NCI-H128 (cell line): Measurements from ENCODE around the gene ROPN1L.
A peak's percentile ranks its signal among the peaks of the same experiment; 100 is the strongest.

Experiments used
- DNase-seq: peaks from one replicate; lab custom pipeline; 2025; ENCODE audit not compliant: unreplicated experiment; lab: John Stamatoyannopoulos, UW

The ROPN1L gene

DNA sequence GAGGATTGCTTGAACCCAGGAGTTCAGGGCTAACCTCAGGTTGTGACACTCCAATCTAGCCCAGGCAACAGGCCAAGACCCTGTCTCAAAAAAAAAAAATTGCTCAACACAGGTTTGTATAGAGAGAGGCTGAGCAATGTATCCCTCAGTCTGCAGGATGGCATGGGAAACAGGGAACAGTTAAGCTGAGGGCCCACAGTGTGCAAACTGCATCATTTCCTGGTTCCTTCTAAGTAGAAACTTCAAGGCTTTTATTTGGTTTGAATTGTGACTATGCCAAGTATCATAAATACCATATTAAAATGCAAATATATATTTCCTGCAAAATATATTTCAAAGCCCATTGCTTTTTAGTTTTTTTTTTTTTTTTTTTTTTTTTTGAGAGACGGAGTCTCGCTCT is 13.7 kb upstream of the ROPN1L start:
- no peak for DNase-seq

DNA sequence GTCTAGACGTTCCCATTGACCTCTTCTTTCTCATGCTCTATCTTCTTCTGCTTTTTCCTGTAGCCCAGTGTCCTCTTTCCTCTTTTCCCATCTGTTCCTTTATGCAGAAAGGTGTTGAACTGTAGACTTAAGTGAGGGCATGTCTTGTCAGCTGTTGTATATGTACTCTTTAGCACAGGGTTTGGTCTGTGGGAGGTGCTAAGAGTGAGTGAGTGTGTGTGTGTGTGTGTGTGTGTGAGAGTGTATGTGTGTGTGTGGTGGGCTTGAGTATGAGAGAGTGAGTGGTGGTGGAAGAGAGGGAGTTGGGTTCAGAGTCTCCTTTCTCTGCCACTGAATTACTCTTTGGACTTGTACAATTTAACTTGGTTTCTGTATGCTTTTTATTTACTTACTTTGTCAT is 10.3 kb upstream of the ROPN1L start:
- no peak for DNase-seq

DNA sequence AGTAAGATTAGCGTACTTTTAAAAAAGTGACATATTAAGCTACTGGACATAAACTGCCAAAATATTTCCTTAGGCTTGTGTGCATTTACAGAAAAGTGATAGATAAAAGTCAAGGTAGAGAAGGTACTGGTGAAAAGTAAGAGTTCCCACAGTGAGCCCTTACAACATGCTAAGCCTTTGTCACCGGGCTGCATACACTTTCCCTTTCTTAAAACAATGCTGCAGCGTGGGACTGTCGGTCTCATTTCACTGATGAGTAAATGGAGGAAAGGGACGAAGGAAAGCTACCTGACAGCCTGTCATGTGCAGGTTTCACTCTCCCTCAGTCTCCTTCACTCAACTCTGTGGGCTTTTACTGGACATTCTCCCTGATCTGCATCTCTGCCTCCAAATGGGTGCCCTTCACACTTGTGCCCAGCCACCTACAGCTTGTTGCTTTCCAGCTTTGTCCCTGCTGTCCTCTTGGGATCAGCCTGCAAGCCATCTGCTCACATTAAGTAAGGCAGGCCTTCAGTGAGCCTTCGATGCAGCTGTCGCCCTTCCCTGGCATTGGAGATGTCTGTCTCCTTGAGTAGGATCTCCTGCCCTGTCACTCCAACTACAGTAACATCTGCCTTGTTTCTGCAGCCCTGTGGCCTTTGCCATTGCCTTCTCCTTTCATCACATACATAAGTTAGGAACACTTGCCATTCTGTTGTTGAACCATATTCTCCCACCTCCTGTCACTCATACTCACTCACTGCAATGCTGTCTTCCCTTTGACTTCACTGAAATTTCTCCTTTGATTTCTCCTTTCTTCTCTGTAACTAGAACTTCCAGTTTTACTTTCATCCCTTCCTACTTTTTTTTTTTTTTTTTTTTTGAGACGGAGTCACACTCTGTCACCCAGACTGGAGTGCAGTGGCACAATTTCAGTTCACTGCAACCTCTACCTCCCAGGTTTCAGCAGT is 9.3 kb upstream of the ROPN1L start:
- DNase-seq: no peak

DNA sequence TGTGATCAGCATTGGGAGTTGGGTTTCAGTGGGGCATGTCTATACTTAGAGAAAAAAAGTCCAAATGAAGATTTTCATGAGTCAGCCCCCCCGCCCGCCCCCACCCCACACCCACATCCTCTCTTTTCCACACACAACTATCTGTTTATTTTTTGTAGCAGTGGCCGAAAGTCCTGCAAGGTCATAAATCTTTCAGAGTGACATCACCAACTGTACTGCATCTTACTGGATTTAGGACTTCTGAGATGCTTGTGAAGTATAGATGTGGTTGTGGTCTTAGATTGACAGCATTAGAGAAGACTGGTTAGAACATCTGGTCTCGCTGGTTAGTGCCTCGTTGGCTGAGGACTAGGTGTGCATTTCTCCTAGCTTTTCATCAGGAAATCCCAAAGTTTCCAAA is 7.3 kb upstream of the ROPN1L start:
- no peak for DNase-seq

DNA sequence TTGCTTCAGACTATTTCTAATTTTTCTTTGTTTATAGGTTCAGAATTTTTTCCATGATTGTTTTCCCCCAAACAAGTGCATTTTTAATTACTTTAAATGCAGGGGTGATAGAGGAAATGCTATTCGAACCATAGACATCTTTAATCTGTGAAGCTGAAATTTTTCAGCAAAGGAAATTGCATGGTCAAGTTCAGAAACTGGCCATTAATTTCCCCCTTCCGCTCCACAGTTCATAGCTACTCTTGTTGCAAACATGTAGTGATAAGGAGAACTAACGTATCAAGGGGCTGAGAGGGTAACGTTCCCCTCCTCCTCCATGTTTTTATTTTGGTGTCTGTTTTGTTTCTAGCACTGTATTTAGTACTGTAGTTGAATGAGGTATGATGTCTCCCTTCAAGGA is 3.4 kb upstream of the ROPN1L start:
- DNase-seq: no peak

DNA sequence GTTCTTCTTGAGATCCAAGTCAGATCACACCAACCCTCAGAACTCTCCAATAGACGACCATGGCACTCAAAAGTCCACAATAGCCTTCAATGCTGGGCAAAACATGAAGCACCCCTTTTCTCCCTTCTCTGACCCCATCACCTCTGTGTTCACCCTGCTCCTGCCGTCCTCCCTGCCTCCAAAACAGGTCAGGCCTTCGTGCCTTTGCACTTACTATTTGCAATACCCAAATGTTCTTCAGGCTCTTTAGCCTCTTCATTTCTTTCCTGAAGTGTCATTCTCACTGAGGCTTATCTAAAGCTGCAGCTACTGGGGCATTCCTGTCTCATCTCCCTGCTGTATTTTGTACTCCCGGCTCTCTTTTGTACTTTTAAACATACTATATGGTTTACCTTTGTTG is 2.0 kb upstream of the ROPN1L start:
- DNase-seq: no peak

DNA sequence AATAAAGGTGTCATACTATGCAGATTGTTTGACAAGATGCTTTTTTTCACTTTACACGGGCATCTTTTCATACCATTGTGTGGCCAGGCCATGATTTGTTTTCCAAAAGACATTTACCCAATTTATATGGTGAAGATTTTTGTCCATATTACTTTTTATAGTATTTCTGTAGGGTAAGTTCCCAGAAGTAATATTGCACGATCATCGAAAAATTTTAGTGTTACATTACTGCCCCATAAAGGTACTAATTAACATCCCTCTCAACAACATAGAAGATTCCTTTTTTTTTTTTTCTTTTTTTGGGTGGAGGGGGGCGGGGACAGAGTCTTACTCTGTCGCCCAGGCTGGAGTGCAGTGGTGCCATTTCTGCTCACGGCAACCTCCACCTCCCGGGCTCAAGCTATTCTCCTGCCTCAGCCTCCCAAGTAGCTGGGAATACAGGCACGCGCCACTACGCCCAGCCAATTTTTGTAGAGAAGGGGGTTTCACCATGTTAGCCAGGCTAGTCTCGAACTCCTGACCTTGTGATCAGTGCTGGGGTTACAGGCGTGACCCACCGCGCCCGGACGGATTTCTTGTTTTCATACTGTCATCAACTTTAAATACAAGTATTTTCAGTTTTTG is 1.2 kb upstream of the ROPN1L start:
- no peak for DNase-seq

DNA sequence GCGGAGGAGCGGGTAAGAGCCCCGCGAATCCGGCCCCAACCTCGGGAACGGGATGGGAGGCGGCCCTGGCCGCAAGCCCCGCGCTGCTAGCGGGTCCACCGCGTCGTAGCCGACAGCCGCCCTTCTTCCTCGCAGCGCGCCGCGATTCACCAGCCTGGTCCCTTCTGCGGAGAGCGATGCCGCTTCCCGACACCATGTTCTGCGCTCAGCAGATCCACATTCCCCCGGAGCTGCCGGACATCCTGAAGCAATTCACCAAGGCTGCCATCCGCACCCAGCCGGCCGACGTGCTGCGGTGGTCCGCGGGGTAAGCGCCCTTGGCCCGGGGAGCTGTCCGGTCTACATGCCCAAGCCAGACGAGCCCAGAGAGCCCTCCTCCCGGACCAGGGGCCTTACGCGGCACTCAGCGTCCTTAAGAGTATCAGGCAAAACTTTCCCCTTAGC is 335 bp downstream of the ROPN1L start:
- DNase-seq: no peak

DNA sequence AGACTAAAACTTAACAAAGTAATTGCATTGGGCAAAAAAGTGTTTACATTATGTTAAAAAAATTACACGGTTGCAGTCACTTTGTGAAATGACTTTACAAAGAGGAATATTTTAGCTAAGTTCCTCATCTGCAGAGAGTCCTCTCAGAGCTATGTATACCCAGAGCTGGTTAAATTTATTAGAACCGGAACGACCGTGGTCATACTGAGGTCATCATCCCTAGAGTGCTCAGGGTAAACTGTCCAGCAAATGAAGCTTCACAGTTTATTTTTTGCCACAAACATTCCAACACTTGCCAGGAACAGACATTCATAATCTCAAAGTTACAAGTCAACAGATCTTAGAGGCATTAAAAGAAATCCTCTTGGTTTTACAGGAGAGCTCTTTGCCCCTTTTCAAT is 897 bp downstream of the ROPN1L start:
- DNase-seq: no peak

DNA sequence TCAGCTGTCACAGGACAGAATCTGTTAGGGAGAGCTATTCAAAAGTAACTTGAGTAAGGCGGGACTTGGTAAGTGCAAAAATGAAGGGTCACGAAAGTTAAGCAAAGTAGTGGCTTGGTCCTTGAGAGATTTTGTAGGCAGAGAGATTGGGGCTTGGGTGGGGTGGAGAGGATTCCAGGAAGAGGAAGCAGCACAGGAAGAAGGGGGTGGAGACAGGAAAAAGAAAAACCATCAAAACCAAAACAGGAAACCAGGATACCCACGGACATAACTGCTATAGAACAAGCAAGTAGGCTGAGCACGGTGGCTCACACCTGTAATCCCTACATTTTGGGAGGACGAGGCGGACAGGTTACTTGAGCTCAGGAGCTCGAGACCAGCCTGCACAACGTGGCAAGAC is 3.7 kb downstream of the ROPN1L start:
- no peak for DNase-seq

DNA sequence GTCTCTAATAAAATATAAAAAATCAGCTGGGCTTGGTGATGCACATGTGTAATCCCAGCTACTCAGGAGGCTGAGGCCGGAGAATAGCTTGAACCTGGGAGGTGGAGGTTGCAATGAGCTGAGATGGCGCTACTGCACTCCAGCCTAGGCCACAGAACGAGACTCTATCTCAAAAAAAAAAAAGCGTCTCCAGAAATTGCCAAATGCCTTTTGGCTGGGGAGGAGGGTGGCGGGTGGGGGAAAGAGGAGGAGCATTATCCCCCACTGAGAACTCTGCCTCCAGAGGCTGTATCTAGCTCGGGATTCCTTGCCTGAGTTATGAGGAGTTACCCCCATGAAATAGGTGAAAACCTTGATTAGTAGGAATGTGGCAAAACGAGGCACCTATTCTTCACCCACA is 4.8 kb downstream of the ROPN1L start:
- DNase-seq: no peak

DNA sequence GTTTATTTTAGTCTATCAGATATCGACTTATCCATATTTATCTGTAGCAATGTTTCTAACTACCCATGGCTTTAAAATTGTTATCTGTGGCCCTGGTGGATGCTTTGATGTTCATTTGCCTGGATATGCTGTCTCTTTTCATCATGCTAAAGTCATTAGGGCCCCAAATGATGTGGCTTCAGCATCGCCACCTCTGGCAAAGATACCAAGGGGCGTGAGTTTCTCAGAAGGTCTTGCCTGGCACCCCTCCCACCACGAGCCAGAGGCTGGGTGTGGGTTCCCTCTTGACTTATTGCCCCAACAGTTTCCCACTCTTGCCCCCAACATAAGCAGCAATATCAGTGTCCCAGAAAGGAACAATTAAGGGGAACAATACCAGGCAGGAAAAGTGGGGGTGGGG is 5.4 kb downstream of the ROPN1L start:
- DNase-seq: no peak

DNA sequence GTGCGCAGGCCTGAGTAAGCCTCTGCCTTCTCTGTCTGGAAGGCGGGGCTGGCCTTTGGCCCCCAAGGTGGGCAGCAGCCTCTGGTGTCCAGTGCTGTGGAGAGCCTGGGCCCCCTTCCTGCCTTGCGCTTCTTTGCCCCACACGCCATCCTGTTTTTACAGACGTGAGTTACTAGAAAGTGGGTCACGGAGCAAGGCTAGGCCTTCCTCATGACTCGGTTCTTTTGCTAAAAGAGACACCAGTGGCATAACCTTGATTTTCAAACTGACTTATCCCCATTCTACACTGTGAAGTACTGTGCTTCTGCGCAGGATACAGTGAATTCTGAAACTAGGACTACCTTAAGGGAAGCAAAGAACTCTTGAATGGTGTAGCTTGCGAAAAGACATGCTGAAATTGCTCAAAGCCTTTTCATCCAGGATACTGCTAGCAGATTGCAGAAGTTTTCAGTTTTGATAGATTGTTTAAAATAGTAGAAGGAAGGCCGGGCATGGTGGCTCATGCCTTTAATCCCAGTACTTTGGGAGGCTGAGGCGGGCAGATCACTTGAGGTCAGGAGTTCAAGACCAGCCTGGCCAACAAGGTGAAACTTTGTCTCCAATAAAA is 7.2 kb downstream of the ROPN1L start:
- no peak for DNase-seq

DNA sequence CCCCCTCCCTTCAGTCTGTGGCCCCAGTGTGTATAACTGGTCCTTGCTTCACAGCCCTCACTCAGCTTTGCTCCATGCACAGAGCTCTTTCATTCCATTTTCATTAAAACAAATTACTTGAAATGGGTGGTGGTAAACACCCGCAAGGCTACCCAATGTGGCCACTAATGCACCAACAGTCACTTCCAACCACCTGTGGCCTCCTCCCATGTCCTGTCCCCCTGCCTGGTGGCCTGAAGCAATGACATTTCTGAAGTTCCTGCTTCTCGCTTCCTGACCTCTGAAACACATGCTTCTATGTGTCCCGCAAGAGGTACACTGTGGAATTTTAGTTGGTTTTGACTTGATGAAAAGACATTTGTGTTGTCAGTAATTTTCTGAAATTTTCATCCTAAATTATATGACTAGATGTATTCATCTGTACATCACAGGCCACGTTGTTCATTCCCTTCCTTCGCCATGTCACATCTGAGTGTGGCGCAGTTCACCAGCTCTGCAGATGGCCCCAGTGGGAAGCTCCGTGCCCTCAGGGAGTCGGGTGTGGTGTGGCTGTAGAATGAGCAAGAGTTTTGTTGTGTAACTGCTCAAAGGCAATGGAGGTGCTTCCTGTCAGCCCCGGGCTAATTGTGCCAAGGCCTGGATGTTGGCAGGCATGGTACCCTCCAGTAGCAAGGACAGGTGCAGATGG is 9.6 kb downstream of the ROPN1L start:
- DNase-seq: no peak

DNA sequence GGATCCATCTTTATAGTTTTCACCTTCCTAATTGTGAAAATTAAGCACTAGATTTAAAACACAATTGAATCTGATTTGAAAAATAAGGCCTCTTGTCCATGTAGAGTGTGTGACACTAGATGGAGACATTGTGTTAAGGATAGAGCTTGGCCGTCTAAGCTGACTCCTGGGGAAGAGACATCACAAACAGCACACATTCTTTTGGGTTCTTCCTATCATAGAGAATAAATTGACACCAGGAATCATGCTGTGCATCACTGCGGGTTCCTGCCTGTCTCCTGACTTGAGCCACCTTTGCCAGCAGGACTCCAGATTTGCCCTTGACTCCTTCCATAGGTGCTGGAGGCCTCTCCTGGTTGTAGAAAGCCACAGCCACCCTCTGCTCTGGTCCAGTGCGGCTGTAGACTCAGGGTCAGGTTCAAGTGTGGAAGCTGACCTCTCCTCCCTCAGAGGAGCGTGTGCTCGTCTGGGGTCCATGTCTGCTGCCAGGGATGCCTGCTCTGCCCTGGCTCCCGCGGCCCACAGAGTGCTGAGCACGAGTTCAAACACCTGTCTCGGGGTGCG is 11.2 kb downstream of the ROPN1L start:
- DNase-seq: peak; percentile 53

DNA sequence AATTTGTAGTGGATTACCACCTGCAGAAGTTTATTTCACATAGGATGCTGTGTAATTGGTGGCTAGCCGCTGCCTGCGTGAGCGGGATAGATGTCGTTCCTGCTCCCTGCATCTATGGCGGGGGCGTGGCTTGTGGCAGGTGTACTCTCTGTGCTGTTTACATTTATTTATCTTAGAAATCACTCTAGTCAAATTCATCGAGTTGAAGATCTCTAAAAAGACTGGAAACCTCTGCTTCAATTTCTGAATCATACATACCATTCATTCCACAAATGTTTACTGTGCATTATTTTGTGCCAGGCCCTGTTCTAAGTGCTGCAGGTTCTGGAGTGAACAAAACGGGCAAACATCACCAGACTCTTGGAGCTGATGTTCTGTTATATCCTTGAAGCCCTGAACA is 11.9 kb downstream of the ROPN1L start:
- DNase-seq: no peak

DNA sequence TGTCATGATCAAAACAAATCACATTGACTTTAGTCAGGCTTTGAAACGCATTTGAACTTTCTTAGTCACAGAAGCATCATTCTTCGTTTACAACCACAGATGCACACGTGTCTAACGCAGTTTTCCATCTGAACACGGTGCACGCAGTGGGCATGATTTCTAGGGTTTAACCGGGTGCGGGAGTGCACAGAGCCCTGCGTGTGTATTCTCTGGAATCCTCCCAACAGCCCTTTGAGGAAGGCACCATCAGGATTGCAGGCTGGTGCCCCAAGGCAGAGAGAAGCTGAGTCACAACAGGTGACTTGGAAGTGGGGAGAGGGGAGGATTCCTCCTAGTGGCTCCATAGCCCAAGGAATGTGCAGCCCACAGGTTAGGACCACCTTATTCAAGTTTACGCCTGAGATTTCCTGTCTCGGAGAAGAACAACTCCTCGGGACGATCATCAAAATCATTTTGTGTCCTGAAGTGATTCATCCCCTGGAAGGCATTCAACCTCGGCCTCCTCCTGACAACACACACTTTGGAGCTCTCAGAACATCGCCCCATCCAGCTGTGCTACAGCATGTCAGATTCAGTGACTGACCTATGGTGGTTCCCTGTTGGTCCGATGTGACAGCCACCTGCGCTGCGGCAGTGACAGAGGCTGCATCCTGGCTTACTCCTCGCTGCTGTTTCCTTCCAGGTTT is 13.1 kb downstream of the ROPN1L start:
- DNase-seq: no peak

DNA sequence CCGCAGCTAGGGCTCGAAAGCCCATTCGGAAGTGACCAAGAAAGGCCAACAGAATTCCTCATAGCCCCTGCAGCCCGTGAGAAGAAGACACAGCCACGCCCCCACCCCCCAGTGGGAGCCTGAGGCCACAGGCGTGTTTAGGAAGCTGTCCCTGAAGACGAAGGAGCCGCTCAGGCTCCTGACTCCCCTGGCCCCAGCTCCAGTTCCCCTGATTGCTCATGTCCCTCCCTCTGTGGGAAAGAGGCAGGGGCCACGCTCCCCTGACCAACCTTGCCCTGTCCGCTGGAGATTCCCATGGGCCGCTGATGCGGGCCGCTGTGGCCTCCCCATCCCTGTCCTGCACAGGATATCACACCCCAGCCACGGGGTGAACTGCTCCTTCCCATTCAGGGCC is 13.6 kb downstream of the ROPN1L start:
- DNase-seq: no peak

DNA sequence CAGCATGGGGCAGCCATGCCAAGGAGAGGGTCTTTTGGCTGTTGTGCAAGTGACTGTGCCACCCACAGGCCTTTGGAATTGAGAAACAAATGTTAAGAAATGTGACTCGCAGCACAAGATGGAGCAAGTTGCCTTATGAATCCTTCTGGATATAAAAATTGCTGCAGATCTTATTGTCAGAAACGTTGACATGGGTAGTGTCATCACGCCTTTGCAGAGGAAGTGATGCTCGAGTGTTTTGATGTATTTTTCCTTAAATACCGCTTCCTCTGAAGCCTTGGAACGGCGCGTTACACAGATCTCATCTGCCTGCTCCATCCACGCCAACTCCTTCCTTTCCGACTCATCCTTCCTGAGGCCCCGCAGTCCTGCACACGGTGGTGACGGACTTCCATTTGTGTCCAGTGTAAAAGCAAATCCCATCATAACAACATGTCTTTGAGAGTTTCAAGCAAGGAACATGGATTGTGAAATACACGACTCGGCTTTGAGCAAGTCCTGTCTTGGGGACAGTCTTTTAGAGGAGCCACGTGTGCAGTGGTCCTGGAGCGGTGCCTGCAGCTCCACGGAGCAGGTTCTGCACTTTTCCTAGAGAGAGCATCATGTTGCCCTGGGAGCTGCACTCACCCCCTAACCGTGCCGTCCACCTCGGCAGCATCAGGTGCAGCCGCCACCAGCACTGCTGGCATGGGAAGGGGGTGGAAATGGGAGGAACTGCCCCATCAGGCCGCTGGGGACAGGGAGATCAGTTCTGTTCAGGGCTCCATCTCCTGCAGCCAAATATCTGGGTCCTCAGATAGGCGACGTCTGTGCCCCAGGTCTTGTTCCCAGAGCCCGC is 15.1 kb downstream of the ROPN1L start:
- no peak for DNase-seq
